Right hindlimb (tissue), 1 donor: Measurements from ENCODE around the gene CDYL.
"Not testable (repeated sequence)": the region's sequence is repeated elsewhere in the genome, so short reads cannot be mapped to it uniquely, and the experiment has no call there.

ENCODE experiments used
- DNase-seq: peaks from one replicate; pipeline ENCODE4 v3.0.0-alpha.2; 2018

The CDYL gene

GRCh38 chr6:4848382-4849068 lies 72.3 kb downstream of the CDYL start:
- no peak for DNase-seq

GRCh38 chr6:4849226-4850022 lies 73.2 kb downstream of the CDYL start:
- DNase-seq: no peak

- DNase-seq: no peak
Observed at GRCh38 chr6:4851035-4851434, 74.8 kb downstream of the CDYL start.

GRCh38 chr6:4852186-4852585 lies 76.0 kb downstream of the CDYL start:
- not testable (repeated sequence) for DNase-seq

GRCh38 chr6:4852938-4853337 lies 76.7 kb downstream of the CDYL start:
- no peak for DNase-seq

- DNase-seq: no peak
Observed at GRCh38 chr6:4853349-4853748, 77.1 kb downstream of the CDYL start.

- no peak for DNase-seq
Observed at GRCh38 chr6:4853782-4854511, 77.7 kb downstream of the CDYL start.

GRCh38 chr6:4856785-4857184 lies 80.6 kb downstream of the CDYL start:
- DNase-seq: no peak

GRCh38 chr6:4858194-4859015 lies 82.2 kb downstream of the CDYL start:
- DNase-seq: no peak

GRCh38 chr6:4860387-4860786 lies 84.2 kb downstream of the CDYL start:
- no peak for DNase-seq

- DNase-seq: no peak
Observed at GRCh38 chr6:4861564-4861963, 85.4 kb downstream of the CDYL start.

DNA sequence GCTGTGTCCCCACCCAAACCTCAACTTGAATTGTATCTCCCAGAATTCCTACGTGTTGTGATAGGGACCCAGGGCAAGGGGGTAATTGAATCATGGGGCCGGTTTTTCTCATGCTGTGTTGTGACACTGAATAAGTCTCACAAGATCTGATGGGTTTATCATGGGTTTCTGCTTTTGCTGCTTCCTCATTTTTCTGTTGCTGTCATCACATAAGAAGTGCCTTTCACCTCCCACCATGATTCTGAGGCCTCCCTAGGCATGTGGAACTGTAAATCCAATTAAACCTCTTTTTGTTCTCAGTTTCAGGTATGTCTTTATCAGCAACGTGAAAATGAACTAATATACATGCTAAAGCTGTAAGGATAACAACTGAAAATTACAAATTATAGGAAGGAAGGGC lies 88.3 kb downstream of the CDYL start:
- no peak for DNase-seq

DNA sequence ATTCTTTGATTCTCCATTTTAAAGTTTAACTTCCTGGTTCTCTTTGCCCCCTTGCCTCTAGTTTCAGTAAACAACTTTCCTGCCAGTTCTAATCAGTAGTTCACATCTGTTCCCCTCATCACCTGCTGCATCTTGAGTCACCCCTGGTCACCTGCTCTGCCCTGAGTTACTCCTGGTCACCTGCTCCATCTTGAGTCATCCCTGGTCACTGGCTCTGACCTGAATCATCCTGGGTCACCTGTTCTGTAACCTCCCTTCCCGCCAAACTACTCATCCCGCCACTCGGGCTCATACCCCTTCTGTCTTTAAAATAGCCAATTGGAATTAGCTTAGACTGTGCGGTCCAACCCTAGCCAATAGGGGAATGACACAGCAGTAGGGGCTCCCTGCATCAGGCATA lies 88.8 kb downstream of the CDYL start:
- not testable (repeated sequence) for DNase-seq

- DNase-seq: no peak
Observed at GRCh38 chr6:4870821-4871494, 94.8 kb downstream of the CDYL start.

- DNase-seq: no peak
Observed at GRCh38 chr6:4871825-4872224, 95.6 kb downstream of the CDYL start.

GRCh38 chr6:4872841-4873240 lies 96.6 kb downstream of the CDYL start:
- no peak for DNase-seq

DNA sequence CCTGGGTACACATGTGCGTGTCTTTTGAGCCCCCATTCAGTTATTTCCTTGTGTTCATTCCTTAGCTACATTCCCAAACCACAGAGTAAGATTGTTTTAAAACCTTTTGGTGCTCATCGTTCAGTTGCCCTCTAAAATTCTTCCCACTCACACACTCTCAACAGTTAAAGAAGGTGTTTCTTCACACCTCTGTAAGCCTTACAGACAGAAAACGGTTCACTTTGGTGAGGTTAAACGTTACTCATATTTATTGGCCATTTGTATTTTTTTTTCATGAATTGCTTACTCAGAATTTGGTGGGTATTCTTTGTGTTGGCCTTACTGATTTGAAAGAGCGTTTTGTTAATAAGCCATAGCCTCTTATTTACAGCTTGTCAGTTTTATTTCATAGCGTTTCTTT lies 97.7 kb downstream of the CDYL start:
- DNase-seq: no peak

DNA sequence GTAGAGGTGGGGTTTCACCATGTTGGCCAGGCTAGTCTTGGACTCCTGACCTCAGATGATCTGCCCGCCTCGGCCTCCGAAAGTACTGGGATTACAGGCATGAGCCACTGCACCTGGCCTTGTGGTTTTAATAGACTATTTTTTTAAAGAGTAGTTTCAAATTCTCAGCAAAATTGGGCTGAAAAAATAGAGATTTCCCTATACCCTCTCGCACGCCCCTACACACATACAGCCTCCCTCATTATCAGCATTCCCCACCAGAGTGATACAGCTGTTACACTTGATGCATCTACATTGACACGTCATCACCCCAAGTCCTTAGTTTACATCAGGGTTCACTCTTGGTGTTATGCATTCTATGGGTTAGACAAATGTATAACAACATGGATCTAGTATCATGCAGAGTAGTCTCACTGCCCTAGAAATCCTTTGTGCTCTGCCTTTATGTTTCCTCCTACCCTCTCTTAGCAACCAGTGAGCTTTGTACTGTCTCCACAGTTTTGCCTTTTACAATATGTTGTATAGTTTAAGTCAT lies 103.6 kb downstream of the CDYL start:
- DNase-seq: no peak

DNA sequence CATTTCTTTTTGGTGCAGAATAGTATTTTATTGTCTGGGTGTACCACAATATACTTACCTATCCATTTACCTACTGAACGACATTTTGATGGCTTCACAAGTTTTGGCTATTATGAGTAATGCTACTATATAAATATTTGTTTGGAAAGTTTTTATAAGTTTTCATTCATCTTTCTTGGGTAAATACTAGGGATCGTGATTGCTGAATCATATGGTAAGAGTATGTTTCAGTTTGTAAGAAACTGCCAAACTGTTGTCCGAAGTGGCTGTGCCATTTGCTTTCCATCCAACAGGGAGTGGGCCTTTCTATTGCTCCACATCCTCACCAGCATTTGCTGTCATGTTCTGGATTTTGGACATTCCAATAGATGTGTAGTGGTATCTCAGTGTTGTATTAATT lies 104.2 kb downstream of the CDYL start:
- no peak for DNase-seq

- no peak for DNase-seq
Observed at GRCh38 chr6:4883298-4883697, 107.1 kb downstream of the CDYL start.

DNA sequence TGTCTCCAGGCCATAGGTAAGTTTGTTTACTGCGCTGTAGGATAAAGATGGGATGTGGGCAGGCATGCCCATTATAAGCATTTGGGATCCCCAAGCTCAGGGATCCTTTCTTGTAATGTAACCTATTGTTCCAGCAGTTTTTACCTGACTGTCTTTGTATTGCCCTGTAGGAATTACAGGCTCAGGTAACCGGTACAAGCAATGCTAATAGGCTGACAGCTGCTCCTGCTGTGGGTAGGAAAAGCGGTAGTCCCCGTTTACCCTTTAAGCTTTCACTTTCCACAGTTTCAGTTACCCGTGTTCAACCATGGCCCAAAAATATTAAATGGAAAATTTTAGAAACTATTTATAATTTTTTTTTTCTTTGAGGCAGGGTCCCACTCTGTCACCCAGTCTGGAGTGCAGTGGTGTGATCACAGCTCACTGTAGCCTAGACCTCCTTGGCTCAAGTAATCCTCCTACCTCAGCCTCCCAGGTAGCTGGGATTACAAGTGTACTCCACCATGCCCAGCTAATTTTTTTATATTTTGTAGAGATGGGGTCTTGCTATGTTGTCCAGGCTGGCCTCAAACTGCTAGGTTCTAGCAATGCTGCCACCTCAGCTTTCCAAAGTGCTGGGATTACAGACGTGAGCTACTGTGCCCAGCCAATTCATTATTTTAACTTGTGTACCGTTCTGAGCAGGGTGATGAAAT lies 108.6 kb downstream of the CDYL start:
- DNase-seq: no peak
